NCI-H524 (cell line): ENCODE measurements around the gene RASL11B.
"Not testable (repeated sequence)": the region's sequence is repeated elsewhere in the genome, so short reads cannot be mapped to it uniquely, and the experiment has no call there.

Experiments used
- DNase-seq, 2 experiments: peaks; one replicate each; lab custom pipeline; 2025; lab: John Stamatoyannopoulos, UW

Gene RASL11B, protein sequence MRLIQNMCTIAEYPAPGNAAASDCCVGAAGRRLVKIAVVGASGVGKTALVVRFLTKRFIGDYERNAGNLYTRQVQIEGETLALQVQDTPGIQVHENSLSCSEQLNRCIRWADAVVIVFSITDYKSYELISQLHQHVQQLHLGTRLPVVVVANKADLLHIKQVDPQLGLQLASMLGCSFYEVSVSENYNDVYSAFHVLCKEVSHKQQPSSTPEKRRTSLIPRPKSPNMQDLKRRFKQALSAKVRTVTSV

DNA sequence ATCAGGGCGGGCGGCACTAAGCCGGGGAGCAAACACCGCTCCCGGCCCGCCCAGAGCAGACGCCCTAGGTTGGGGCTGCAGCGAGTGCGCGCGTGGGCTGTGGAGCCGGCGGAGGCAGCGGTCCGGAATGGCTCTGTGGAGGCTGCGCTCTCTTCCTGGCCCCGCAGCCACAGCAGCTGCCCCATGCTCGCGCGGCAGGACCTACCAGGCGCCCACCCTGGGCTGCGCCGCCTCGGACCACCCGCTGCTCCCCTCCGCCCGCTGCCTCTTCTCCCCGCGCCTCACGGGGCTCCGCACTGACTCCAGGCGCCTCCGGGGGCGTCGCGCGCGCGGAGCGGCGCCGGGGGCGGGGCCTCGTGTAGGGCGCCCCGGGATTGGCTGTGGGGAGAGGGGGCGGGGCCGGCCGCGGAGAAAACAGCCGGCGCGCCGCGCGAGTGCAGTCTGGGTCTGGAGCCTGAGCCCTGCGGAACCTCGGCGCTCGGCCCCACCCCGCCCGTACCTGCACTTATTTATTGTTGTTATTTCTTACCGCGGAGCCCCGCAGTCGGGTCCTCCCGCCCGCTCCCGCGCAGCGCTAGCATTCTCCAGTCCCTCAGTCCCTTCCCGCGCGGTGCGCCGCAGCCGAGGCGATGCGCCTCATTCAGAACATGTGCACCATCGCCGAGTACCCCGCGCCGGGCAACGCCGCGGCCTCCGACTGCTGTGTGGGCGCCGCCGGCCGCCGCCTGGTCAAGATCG lies at the start of gene RASL11B:
Gene RASL11B (plus strand): TSS at position 439 of the 738 bp plus-strand sequence. CDS start 191 bp downstream, at position 630.
- DNase-seq, result peak; percentile 78 to 81

DNA sequence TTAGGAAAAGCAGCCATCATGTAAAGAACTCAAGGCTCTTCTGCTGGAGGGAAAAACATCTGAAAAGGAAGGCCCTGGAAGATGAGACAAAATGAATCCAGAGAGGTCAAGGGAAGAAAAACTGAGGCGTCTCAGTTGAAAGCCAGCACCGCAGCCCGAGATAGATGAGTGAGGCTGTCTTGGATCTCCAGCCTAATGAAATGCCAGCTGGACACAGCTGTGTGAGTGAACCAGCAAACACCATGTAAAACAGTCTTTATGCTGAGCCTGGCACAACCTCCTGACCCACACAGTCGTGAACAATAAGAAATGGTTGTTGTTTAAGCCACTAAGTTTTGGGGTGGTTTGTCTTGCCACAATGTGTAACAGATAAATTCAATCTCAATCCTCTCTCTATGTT lies 48.6 kb upstream of the RASL11B start:
- no peak for DNase-seq

DNA sequence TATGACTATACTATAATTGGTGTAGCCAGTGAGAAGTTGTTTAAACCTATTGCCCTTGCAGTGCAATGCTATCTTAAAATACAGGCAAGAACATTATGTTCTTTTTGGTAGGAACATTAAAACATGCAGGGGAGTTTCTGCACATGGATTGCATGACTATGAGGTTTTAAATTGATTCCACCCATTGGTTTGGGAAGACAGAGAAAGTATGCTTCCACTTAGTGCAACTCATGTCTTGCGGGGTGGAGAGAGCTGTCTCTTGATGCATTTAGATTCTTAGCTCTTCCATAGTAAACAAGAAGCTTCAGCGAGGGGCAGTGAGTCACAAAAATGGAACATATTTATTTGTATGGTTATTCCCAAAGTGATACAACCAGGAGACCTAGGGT lies 39.5 kb upstream of the RASL11B start:
- DNase-seq, result no peak

DNA sequence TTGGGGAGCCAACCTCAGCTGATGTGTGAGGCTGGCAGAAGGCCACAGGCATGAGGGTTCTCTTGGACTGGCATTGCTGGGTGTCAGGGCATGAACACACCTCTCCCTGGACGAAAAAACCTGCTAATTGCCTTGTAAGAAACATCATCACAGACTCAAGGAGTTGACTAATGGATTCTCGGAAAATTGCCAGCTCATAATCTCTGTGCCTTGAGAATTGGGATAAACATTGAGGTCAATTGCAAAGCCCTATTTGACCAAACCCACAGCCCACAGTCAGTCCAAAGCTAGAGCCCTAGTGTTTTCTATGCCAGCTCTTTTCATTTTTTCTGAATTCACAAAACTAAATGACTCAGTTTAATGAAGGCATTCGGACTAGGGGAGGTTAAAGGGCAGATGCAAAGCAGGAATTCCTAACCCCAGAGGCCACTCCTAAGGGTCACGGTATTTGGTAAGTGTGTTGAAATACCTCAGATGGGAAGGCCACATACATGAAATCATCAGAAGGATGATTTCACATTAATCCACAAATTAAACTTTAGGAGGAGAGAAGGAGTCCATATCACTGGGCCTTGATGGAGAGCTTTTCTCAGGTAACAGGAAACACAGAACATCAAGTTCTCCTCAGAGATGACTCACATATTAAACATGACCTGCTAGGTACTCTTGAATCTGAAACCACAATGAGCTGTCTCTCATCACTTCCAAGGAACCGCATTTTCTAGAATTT lies 39.0 kb upstream of the RASL11B start:
- no peak for DNase-seq

DNA sequence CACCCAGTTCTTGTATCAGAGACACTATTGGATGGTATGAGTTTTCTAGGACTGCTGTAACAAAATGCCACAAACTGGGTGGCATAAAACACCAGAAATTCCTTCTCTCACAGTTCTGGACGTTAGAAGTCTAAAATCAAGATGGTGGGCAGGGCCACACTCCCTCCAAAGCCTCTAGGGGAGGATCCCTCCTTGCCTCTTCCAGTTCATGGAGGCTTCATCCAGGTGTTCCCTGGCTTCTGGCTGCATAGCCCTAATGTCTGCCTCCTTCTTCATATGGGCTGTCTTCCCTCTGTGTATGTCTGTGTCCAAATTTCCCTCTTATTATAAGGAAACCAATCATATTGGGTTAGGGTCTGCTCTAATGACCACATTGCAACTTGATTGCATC lies 38.4 kb upstream of the RASL11B start:
- no peak for DNase-seq

DNA sequence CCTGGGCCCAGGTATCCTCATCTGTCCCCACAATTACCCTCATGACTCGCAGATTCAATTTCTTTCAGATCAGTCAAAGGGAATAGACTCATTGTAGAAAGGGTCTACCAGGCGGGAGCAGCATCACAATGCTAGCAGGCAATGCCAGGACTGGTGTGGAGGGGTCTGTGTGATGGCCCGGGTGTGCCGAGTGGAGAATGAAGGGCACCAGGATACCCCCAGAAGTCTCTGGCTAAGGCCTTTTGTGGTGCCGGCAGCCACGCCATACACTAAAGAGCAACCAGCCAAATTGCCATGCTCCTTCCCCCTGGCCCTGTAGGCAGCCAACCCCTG lies 37.9 kb upstream of the RASL11B start:
- DNase-seq, result no peak

DNA sequence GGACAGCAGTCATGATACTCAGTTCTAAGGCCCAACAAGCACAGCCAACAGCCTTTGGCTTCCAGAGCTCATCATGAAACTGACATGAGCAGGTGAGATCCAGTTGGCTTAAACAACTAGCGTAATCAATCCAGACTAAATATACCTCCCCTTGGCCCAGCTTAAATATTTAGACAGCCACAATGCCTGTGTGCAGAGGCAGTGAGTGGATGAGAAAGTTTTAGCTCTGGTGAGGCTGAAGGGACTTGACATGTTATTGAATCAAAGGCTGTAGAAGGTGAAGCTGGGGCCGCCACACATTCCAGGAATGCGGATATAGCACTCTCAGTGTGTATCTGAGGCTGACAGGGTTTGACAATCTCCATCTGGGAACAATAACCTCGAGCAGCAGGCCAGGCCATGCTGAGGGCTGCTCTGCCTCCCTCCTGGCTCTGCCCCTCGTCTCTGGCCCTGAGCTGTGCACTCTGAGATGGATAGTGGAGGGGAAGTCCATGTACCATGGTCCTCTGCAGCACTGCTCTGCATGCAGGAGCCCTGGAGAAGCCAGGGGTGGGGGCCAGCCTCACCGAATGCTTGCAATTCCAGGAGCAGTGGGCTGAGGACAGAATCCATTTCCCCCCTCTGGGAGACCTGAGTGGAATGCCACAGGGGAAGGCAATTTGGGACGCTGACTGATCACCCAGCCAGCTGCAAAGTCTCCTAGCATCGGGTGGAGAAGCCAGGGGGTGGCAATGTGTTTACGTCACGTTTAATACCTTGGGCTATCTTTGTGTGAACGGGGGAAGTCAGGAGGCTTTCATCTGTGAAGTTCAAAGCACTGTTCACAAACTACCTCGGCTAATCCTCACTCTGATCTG lies 37.3 kb upstream of the RASL11B start:
- DNase-seq, result no peak

DNA sequence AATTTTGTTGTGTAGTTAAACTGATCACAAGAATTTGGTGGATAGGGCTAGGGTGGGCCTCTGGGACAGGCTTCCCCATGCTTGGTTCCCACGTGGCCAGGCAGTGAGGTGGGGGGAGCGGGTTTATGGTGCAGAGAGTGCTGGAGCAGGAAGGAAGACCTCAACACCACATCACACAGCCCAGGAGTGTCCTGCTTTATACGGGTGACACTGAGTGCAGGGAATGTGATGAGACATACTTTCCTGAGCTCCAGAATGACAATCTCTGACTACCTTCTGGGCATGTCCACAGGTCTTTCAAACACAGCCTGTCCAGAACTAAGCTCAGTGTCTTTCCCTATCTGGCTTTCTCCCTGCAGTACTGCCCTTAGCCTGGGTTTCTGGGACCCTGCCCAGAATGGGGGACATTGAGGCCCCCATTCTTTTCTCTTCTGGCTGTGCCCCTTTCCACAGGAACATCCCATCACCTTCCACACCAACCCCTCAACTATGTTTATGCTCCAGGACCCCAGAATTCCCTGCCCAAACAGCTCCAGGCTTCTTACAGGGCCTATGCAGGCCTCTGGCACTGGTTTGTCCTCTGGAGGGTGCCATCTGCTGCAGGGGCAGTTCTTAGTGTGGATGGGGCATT lies 36.5 kb upstream of the RASL11B start:
- no peak for DNase-seq

DNA sequence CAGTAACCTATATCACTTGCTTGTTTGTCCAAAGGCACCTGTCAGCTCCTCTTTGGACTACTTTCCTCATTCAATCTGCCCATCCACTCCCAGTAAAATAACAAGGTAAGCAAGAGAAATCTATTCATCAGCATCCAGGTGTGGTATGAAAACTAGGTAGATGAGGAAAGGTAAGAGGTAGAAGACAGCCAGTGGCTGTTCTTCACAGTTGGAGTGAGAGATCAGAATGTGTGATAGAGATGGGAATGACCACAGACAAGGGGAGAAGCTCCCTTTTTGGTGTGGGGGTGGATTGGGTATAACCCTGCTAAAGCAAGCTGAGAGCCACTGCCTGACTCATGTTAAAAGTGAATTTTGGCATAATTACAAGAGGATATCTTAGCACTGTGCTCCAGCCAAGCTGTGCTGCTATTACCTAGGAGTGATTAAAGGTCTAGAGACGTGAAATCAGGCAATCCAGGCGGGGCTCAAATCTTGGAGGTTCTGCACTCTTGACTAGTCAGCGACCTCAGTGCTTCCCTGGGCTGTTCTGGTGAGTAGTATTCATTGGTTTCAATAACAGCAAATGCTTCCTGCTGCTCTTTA lies 28.1 kb upstream of the RASL11B start:
- DNase-seq, result no peak

DNA sequence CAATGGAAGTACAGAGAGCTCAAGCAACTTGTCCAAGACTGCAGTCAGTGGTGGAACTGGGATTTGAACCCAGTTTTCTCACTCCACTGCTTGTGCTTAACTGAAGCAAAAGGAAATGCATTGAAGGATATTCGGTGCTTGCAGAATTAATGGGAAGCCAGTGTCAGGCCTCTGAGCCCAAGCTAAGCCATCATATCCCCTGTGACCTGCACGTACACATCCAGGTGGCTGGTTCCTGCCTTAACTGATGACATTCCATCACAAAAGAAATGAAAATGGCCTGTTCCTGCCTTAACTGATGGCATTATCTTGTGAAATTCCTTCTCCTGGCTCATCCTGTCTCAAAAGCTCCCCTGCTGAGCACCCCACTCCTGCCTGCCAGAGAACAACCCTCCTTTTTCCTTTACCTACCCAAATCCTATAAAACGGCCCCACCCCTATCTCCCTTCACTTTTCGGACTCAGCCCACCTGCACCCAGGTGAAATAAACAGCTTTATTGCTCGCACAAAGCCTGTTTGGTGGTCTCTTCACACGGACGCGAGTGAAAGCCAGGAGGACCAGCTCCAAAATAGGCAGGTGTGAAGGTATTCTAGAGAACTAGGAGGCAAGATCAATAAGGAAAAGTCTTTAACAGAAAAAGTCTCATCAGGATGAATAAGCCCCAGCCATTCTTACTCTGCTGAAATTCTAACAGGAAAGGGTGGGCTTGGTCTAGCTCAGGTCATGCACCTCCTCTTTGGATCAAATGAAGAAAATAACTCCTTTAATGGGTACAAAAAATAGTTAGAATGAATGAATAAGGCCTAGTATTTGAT lies 27.3 kb upstream of the RASL11B start:
- DNase-seq, result not testable (repeated sequence)

DNA sequence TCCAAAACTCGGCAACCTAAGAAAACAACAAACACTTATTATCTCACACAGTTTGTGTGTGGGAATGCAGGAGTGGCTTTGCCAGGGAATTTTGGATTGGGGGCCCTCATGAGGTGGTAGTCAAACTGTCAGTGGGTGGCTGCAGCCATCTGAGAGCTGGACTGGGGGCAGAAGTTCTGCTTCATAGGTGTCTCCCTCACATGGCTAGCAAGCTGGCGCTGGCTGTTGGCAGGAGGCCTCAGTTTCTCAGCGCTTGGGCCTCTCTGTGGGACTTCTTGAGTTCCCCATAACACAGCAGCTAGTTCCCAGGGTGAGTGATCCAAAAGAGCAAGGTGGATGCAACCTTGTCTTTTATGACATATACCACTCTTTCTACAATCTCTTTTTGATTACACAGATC lies 26.0 kb upstream of the RASL11B start:
- no peak for DNase-seq

DNA sequence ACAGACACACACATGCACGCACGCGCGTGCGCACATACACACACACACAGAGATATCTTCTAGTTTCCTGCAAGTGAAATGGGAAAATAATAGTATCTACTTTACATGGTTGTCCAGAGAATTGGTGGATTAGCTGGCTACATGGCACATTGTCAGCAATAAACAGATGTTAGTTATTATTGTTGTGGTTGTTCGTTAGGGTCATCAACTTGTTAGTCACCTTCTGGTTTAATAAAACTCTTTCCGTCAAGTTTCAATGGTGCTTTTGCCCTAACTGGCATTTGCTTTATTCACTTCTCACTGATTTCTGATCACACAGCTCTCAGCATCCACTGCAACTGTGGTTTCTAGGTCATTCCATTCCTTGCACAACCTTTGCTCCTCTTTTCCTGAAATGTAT lies 25.4 kb upstream of the RASL11B start:
- no peak for DNase-seq

DNA sequence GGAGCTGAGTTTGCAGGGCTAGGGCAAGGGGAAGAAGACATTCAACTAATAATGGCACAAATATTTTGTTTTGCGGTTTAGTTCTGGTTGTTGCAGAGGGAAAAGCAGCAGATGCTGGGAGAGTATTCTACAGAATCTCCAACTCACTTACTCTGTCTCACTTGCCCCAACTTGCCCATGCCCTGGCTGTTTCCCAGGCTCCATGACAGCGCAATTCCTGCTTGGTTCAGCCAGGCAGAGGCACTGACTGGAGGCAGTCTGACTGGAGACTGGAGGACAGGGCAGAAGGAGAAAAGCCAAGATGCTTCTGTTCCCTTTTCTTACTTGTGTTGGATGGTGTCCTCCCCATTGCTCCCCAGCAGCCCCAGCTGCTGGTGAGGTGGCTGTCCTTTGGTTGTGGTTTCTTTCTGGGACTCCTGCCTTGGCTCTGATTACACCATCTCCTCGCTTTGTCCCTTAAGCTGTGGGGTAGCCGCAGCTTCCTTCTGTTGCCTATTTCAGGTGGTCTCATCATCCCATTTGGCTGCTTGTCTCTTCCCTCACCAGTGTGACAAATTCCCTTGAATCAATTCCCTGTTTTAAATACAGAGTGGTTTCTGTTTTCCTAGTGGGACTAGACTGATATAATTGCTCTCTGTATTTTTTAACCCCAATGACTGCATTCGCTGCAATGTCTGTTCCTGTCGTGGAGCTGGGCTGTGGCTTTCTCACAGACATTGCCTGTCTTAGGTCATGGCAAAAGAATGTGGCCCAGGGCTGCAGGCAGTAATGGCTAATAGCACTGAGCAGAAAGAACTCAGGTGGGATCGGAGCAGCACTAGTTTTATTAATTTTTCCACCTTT lies 24.2 kb upstream of the RASL11B start:
- peak in 1 of 2 experiments; percentile 1 for DNase-seq

DNA sequence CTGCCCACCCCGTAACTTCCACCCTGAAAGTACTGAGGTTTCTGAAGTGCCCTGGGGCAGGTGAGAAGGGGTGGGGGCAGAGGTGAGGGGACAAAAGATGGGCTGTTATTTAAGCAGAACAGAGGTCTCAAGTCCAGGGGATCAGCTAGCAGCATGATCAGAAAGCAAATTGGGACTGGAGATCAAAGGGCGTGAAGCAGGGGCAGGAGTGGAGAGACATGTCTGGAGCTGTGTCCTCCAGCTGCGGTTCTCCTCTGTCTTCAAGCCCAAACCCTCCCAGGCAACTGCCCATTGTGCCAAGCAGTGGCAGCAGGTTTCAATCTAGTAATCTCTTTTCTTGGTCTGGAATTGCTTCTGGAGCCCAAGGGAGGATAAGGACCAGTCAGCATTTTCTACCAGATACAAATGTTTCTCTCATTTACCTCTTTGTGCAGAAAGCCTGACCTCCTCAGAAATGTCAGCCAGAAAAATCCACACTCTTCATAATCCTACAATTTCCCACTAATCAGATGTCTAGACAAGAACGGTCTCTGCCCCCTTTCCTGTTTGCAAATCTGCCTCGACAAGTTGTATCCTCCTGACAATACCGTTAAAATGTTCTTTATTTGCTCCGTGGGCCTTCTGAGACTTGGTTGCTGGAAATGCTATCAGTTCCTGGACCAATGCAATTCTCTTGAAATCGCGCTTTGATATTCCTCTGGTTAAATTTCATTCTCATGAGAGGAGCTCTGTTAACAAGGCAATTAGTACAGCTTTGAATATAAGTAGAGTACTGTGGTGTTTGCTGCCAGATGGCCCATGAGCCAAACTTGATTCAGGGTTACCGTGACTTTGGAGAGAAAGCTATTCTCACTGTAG lies 23.2 kb upstream of the RASL11B start:
- DNase-seq, result peak; percentile 42 to 77

DNA sequence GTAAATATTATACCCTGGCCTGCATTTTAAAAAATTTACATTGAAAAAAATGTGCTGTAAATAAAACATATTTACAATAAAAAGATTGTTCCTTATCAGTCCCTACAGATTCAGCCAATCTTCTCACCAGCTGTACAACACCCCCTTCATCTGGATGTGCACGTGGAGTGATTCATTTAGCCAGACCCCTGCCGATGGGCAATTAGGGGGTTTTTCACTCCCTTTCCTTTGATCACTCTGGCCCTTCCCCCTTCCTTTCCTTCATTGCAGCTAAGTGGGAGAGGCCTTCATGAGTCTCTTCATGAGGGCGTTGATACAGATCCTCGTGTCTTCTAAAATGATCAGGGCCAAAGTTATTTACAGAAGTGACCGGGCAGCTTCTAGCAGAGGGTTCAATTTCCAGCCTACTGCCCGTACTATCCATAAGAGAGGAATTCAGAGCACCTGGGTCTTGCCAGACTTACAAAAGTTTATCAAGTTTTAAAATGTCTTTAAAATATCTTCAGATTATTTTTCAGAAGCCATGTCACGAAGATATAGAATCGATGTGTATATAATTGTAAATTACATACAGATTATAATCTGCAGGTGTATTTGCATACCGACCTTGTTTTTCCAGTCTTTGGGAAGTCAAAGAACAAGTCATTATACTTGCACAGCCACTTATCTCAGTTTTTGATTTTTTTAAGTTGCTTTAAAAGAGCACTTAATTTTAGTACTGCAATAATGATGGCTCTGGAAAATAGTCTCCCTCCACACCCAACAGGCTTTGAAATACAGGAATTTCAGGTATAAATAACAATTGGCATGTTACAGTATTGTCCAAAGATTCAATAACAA lies 21.4 kb upstream of the RASL11B start:
- no peak for DNase-seq

DNA sequence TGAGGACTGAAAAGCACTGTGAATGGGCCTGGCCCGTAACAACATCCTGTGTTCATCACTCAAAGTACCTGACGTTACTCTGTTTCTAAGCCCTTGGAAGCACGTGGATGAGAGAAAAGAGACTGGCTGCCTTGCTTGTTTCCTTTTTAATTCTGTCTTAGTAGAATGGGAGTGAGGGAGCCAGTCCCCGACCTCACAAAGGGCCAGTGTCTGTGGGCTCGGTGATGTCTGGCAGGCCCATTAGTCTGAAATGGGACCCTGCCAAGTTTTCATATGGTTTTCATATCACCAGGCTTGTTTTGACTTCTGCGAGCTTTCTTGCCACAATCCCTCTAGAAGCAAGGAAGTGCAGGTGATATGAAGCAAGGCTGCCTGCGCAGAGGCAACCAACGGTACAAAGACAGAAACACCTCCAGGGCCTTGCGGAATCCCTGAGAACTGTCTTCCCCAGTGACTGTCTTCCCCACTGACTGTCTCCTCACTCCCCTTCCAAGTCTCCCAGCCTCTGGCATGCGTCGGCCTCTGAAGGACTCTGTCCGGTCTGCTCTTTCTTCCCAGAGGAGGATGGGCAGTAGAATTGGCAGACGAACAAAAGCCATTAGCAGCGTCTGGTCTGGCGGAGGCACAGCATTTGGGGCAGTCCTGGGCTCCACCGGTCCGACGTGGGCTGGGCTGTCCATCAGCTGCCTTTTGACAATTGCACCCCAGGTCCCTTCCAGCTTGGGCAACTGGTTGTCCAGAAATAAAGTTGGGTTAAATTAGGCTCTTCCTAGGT lies 20.2 kb upstream of the RASL11B start:
- DNase-seq, result no peak

DNA sequence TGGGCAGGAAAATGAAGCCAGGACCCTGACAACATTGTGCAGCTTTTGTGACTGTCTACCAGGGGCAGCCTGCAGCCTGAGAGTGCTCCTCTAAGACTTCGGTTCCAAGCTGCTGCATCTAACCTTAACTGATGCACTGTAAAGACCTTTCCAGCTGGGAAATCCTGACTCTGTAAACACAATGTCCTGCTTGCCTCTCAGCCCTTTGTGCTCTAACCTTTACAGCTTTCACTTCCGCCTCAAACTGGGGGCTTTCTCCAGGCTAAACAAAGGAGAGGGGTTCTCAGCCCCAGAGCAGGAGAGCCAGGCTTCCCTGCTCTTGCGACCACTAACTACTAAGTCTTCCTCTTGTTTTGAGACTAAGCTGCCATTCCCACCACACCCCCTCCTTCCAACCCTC lies 19.3 kb upstream of the RASL11B start:
- DNase-seq, result no peak
